Gastroesophageal sphincter (tissue), 4 donors: ENCODE measurements around the gene CCNK. TPM values are rescaled to one million over a fixed set of nuclear protein-coding genes. Genes with fewer than 3 reads are reported as not detected.

Experiments used
- ATAC-seq: fragments of 150-250 bp; one replicate; pipeline ENCODE4 v1.9.1; 2016; ENCODE audit warnings: mild to moderate bottlenecking, moderate library complexity
- H3K27ac ChIP-seq, 4 donors: fragments of 200-600 bp; sonication (generic) in 3 of 4; 1 replicate in 3 of 4; 2 replicates in 1 of 4; pipeline ENCODE4 v1.5.1; 2016 to 2019
- H3K27me3 ChIP-seq: fragments of 200-600 bp; sonication (generic); one replicate; pipeline ENCODE4 v1.5.1; 2019
- H3K36me3 ChIP-seq, 2 donors: fragments of 200-600 bp; sonication (generic); one replicate each; pipeline ENCODE4 v1.5.1; 2019; ENCODE audit warnings: control low read depth in 1 of 2
- H3K4me1 ChIP-seq, 3 donors: fragments of 200-600 bp; sonication (generic); 1 replicate in 2 of 3; 2 replicates in 1 of 3; pipeline ENCODE4 v1.5.1; 2016 to 2019; ENCODE audit warnings: control low read depth in 2 of 3
- H3K4me3 ChIP-seq, 2 donors: fragments of 200-600 bp; sonication (generic); one replicate each; pipeline ENCODE4 v1.5.1; 2019; ENCODE audit warnings: mild to moderate bottlenecking in 1 of 2, moderate library complexity in 1 of 2
- H3K9me3 ChIP-seq, 3 donors: fragments of 200-600 bp; sonication (generic); one replicate each; pipeline ENCODE4 v1.5.1; 2017 to 2019; ENCODE audit warnings: control low read depth in 2 of 3
- EP300 ChIP-seq: sonication (generic); formaldehyde crosslinking; IDR thresholded peaks from one replicate; pipeline ENCODE4 v1.6.1; 2017; ENCODE audit warnings: antibody characterized with exemption, mild to moderate bottlenecking
- POLR2A ChIP-seq, 2 donors: fragments of 450-650 bp; IDR thresholded peaks; one replicate each; pipeline ENCODE4 v1.6.1; 2017; ENCODE audit warnings: antibody characterized with exemption in 2 of 2, mild to moderate bottlenecking in 2 of 2, moderate library complexity in 1 of 2
- POLR2AphosphoS5 ChIP-seq: sonication (generic); formaldehyde crosslinking; IDR thresholded peaks from one replicate; pipeline ENCODE4 v1.6.1; 2017; ENCODE audit warnings: antibody characterized with exemption
- WGBS, 2 donors: methylation state at CpG; one replicate each; pipeline ENCODE4 v1.1.5; 2018; ENCODE audit warnings: low coverage in 1 of 2; 5-methylcytosine and 5-hydroxymethylcytosine counted together
- total RNA-seq, 4 donors: library from RNA; depleted of rRNA; stranded (reverse); fragments of >200 nt; gene quantifications; one replicate each; pipeline ENCODE4 v1.1.0, GENCODE V29; 2016
- TF ChIP-seq, protein P1 (sequence below), 4 experiments: fragments of 200-600 bp in 2 of 4; fragments of 450-650 bp in 2 of 4; sonication (generic) in 1 of 4; IDR thresholded peaks; one replicate each; pipeline ENCODE4 v1.5.1; 2017 to 2019; ENCODE audit warnings: antibody characterized with exemption in 4 of 4, mild to moderate bottlenecking in 2 of 4, moderate library complexity in 2 of 4

CCNK gene
- total RNA-seq, 4 donors from 2014 or later: 17.1 to 26.8 (median 20.7) TPM

DNA sequence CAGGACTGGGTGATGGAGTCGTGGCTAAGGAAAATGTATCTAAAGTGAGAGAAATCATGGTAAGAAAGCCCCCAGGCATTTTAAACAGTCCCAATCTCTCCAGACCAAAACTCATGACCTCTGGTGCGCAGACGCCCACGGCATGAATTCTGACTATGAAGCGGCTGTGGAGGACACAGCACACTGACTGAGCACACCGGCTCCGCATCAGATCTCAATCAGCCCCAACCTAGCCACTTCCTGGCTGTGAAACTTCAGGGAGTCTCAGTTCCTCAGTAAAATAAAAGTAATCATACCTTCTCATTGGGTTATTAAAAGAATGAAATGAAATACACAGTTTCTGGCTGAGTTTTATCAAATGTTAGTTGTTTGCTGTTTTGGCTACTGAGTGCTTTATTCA lies 39.3 kb upstream of the CCNK start:
- Histone ChIP-seq H3K27ac (no peak overlapping the region), H3K9me3 (no peaks in the 10 kb centered on the region), H3K4me3 (no peak overlapping the region), H3K36me3 (peaks cover 0 to 77% of the 10 kb centered on the region in 2 donors), H3K27me3 (no peaks in the 10 kb centered on the region), H3K4me1 (peaks cover 0 to 5% (median 3%) of the 10 kb centered on the region in 3 donors)
- no peak for ATAC-seq
- TF ChIP-seq EP300 (no peak), POLR2AphosphoS5 (no peak), POLR2A (IDR thresholded peaks at IDR 0.05) (no peak)
- TF ChIP-seq, protein P1, sequence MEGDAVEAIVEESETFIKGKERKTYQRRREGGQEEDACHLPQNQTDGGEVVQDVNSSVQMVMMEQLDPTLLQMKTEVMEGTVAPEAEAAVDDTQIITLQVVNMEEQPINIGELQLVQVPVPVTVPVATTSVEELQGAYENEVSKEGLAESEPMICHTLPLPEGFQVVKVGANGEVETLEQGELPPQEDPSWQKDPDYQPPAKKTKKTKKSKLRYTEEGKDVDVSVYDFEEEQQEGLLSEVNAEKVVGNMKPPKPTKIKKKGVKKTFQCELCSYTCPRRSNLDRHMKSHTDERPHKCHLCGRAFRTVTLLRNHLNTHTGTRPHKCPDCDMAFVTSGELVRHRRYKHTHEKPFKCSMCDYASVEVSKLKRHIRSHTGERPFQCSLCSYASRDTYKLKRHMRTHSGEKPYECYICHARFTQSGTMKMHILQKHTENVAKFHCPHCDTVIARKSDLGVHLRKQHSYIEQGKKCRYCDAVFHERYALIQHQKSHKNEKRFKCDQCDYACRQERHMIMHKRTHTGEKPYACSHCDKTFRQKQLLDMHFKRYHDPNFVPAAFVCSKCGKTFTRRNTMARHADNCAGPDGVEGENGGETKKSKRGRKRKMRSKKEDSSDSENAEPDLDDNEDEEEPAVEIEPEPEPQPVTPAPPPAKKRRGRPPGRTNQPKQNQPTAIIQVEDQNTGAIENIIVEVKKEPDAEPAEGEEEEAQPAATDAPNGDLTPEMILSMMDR (IDR thresholded peaks at IDR 0.05): no peak
- 78 to 91% methylated on average over 1 to 5 of the region's 7 CpGs for WGBS, 2 donors

DNA sequence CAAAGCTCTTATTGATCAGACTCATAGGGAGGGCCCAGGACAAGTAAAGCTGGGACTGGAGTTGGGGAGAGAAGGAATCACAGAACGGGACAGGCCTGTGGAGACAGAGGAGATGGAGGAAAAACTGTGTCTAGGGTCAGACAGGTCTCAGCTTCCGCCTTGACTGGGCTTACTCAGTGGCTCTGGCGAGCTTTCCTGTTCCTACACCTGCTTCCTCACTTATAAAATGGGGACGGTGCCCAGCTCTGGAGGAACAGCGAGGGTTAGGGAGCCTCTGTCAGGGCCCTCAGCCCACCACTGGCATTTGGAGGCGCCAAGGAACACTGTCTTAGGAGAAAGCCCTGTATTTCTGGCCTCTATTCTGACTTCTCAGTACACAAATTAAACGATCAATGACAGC lies 35.3 kb upstream of the CCNK start:
- H3K27me3 ChIP-seq: no peaks in the 10 kb centered on the region
- H3K27ac ChIP-seq: no peak overlapping the region
- WGBS, 2 donors: 77 to 89% methylated on average over 4 to 7 of the region's 7 CpGs
- H3K36me3 ChIP-seq: peaks cover 0 to 97% of the 10 kb centered on the region in 2 donors
- ATAC-seq: no peak
- H3K4me3 ChIP-seq: no peak overlapping the region
- no peaks in the 10 kb centered on the region for H3K4me1 ChIP-seq
- TF ChIP-seq POLR2AphosphoS5: no peak
- TF ChIP-seq POLR2A (IDR thresholded peaks at IDR 0.05): no peak
- TF ChIP-seq EP300: no peak
- TF ChIP-seq, protein P1 (IDR thresholded peaks at IDR 0.05): no peak
- H3K9me3 ChIP-seq: no peaks in the 10 kb centered on the region

DNA sequence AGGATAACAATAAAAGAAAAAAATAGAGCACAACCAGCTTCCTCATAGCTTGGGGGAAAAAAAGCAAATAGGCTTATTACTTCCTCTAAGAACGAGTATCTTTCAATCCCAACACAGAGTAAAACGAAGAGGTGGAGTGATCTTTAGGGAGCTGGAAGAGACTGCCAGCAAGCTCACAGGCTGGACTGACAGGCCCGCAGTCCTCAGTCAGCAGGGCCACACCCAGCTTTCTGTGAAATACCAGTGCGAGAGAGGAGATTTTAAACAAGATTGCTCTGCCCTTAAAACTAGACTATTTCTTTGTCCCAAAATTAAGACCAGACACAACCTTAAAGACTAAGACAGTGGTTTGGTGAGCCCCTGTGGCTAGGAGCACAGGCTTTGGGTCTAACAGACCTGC lies 33.5 kb upstream of the CCNK start:
- H3K4me3 ChIP-seq: no peak overlapping the region
- no peaks in the 10 kb centered on the region for H3K27me3 ChIP-seq
- H3K4me1 ChIP-seq: no peaks in the 10 kb centered on the region
- peaks cover 0 to 97% of the 10 kb centered on the region in 2 donors for H3K36me3 ChIP-seq
- no peak for ATAC-seq
- no peaks in the 10 kb centered on the region for H3K9me3 ChIP-seq
- TF ChIP-seq EP300: no peak
- TF ChIP-seq, protein P1 (IDR thresholded peaks at IDR 0.05): no peak
- TF ChIP-seq POLR2A (IDR thresholded peaks at IDR 0.05): no peak
- no peak for TF ChIP-seq POLR2AphosphoS5
- H3K27ac ChIP-seq: no peak overlapping the region
- WGBS, 2 donors: 83 to 85% methylated on average over 3 to 4 of the region's 4 CpGs

DNA sequence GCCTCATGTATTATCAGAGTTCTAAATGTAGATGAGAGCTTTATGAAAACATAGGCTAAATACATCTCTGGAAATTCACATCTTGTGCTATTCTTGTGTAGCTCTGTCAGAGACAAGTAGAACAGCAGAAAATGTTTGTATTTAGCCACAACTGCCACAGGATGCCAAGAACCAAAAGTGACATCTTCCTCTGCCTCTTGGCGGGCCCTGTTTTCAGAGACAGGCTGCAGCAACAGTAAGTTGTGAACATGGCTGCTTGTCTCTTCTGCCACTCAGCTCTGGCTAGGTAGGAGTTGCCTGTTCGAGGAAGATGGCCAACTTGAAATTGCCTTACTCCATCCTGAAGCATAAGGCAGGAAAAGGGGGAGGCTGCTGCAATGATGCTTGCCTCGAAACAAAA lies 30.9 kb upstream of the CCNK start:
- Histone ChIP-seq H3K9me3 (no peaks in the 10 kb centered on the region), H3K4me3 (no peak overlapping the region), H3K27ac (no peak overlapping the region), H3K27me3 (no peaks in the 10 kb centered on the region), H3K4me1 (no peaks in the 10 kb centered on the region), H3K36me3 (peaks cover 0 to 98% of the 10 kb centered on the region in 2 donors)
- no peak for ATAC-seq
- WGBS, 2 donors: 100% methylated on average over 3 of the region's 3 CpGs; no CpG with 5 or more reads in 1 of the 2 donors
- no peak for TF ChIP-seq EP300
- no peak for TF ChIP-seq POLR2A (IDR thresholded peaks at IDR 0.05)

DNA sequence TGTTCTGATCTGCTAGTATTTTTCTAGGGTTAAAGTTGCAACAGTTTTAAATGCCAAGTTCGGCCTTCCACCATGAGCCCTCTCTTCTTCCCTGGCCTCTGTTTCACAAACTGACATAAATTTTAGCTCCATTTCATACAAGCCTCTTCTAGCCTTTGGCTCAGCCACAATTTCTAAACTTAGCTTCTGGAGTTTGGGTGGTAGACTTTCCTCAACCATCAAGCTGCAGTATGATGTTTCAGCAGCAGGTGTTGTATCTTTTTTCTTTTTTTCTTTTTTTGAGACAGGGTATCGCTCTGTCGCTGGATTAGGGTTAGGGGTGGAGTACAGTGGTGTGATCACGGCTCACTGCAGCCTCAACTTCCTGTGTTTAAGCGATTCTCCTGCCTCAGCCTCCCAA lies 30.0 kb upstream of the CCNK start:
- peaks cover 0 to 100% of the 10 kb centered on the region in 2 donors for H3K36me3 ChIP-seq

More for the DNA sequence above, 30.0 kb upstream of the CCNK start:
- no peak overlapping the region for H3K27ac ChIP-seq
- TF ChIP-seq POLR2A (IDR thresholded peaks at IDR 0.05): no peak
- no peak for TF ChIP-seq EP300
- TF ChIP-seq, protein P1 (IDR thresholded peaks at IDR 0.05): no peak
- TF ChIP-seq POLR2AphosphoS5: no peak
- 94 to 100% methylated on average over 1 to 5 of the region's 5 CpGs for WGBS, 2 donors
- H3K27me3 ChIP-seq: no peaks in the 10 kb centered on the region
- no peaks in the 10 kb centered on the region for H3K4me1 ChIP-seq
- H3K4me3 ChIP-seq: no peak overlapping the region
- H3K9me3 ChIP-seq: no peaks in the 10 kb centered on the region
- ATAC-seq: no peak
